Measurements from ENCODE around the gene PPIL4.

PPIL4 gene

GRCh38 chr6:149545754-149546471, at the start of gene PPIL4:
Gene PPIL4, minus strand, starts transcription at chr6:149546043. Its CDS starts 38 bp downstream, at chr6:149546005.
- peak; percentile 91 for DNase-seq (ENCODE audit: low spot score)

- DNase-seq (ENCODE audit: low spot score) = no peak
Measured at GRCh38 chr6:149593408-149593807, 47.6 kb upstream of the PPIL4 start.

GRCh38 chr6:149592983-149593382, 47.1 kb upstream of the PPIL4 start:
- no peak for DNase-seq (ENCODE audit: low spot score)

GRCh38 chr6:149586149-149586548, 40.3 kb upstream of the PPIL4 start:
- DNase-seq (ENCODE audit: low spot score) = no peak

GRCh38 chr6:149581349-149581748, 35.5 kb upstream of the PPIL4 start:
- no peak for DNase-seq (ENCODE audit: low spot score)

GRCh38 chr6:149580880-149581279, 35.0 kb upstream of the PPIL4 start:
- DNase-seq (ENCODE audit: low spot score) = no peak

- DNase-seq (ENCODE audit: low spot score) = no peak
Measured at GRCh38 chr6:149567945-149568585, 22.2 kb upstream of the PPIL4 start.

GRCh38 chr6:149567194-149567586, 21.3 kb upstream of the PPIL4 start:
- no peak for DNase-seq (ENCODE audit: low spot score)

GRCh38 chr6:149566410-149567193, 20.8 kb upstream of the PPIL4 start:
- DNase-seq (ENCODE audit: low spot score) = peak; percentile 38

- peak; percentile 91 for DNase-seq (ENCODE audit: low spot score)
Measured at GRCh38 chr6:149565527-149566409, 19.9 kb upstream of the PPIL4 start, which contains the start of gene GINM1. Gene GINM1, plus strand, starts transcription at chr6:149566375. Its CDS starts 40 bp downstream, at chr6:149566415.

- no peak for DNase-seq (ENCODE audit: low spot score)
Measured at GRCh38 chr6:149563928-149564325, 18.1 kb upstream of the PPIL4 start.

GRCh38 chr6:149563203-149563927, 17.5 kb upstream of the PPIL4 start:
- DNase-seq (ENCODE audit: low spot score) = peak; percentile 48

GRCh38 chr6:149560736-149561135, 14.9 kb upstream of the PPIL4 start:
- peak; percentile 18 for DNase-seq (ENCODE audit: low spot score)

- no peak for DNase-seq (ENCODE audit: low spot score)
Measured at GRCh38 chr6:149559389-149559788, 13.5 kb upstream of the PPIL4 start.

- DNase-seq (ENCODE audit: low spot score) = no peak
Measured at GRCh38 chr6:149558029-149558428, 12.2 kb upstream of the PPIL4 start.

- DNase-seq (ENCODE audit: low spot score) = no peak
Measured at GRCh38 chr6:149551920-149552319, 6.1 kb upstream of the PPIL4 start.

GRCh38 chr6:149545258-149545753, 537 bp downstream of the PPIL4 start:
- DNase-seq (ENCODE audit: low spot score) = peak; percentile 64

- no peak for DNase-seq (ENCODE audit: low spot score)
Measured at GRCh38 chr6:149544646-149545257, 1.1 kb downstream of the PPIL4 start.

- no peak for DNase-seq (ENCODE audit: low spot score)
Measured at GRCh38 chr6:149541139-149541538, 4.7 kb downstream of the PPIL4 start.

- DNase-seq (ENCODE audit: low spot score) = no peak
Measured at GRCh38 chr6:149534742-149535141, 11.1 kb downstream of the PPIL4 start.

Data from kidney capillary endothelial cell (primary cell).